GM10266 (cell line): ENCODE measurements around the gene DDI2.

ENCODE experiments used
- DNase-seq: peaks from one replicate; pipeline ENCODE4 v3.0.0; 2012; ENCODE audit errors: extremely low spot score
- TF ChIP-seq, protein P1 (sequence below): IDR thresholded peaks from 2 replicates; pipeline ENCODE4 v1.5.1; 2012; ENCODE audit warnings: mild to moderate bottlenecking, low read depth; ENCODE audit not compliant: control insufficient read depth, insufficient read depth; ENCODE audit errors: missing control alignments

DDI2 gene

DNA sequence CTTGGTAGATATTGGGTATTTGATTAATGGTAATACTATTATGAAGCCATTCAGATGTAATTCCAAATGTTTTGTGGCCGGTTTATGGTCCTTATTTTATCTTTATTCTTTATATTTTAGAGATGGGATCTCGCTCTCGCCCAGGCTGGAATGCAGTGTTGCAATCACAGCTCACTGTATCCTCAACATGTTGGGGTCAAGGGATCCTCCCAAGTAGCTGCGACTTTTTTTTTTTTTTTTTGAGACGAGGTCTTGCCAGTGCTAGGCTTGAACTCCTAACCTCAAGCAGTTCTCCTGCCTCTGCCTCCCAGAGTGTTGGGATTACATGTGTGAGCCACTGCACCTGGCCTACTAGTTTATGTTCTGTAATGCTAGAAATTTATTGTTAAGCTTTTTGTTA lies 4.7 kb downstream of the DDI2 start:
- TF ChIP-seq, protein P1, sequence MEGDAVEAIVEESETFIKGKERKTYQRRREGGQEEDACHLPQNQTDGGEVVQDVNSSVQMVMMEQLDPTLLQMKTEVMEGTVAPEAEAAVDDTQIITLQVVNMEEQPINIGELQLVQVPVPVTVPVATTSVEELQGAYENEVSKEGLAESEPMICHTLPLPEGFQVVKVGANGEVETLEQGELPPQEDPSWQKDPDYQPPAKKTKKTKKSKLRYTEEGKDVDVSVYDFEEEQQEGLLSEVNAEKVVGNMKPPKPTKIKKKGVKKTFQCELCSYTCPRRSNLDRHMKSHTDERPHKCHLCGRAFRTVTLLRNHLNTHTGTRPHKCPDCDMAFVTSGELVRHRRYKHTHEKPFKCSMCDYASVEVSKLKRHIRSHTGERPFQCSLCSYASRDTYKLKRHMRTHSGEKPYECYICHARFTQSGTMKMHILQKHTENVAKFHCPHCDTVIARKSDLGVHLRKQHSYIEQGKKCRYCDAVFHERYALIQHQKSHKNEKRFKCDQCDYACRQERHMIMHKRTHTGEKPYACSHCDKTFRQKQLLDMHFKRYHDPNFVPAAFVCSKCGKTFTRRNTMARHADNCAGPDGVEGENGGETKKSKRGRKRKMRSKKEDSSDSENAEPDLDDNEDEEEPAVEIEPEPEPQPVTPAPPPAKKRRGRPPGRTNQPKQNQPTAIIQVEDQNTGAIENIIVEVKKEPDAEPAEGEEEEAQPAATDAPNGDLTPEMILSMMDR, result no peak
- DNase-seq, result no peak

GRCh38 chr1:15622712-15623373 lies 5.6 kb downstream of the DDI2 start:
- no peak for DNase-seq
- TF ChIP-seq, protein P1, result no peak

DNA sequence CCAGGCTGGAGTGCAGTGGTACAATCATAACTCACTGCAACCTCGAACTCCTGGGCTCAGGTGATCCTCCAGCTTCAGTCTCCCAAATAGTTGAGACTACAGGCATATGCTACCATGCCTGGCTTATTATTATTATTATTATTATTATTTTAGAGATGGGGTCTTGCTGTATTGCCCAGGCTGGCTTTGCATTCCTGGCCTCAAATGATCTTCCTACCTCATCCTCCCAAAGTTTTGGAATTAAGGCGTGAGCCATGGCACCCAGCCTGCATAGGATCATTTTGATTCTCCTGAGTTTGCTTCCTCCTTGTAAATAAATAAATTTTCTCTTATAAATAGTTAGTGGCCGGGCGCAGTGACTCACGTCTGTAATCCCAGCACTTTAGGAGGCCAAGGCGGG lies 6.2 kb downstream of the DDI2 start:
- no peak for DNase-seq
- TF ChIP-seq, protein P1, result no peak

GRCh38 chr1:15624133-15624714 lies 7.0 kb downstream of the DDI2 start:
- TF ChIP-seq, protein P1, result no peak
- DNase-seq, result no peak

- TF ChIP-seq, protein P1, result no peak
Observed at GRCh38 chr1:15625056-15625917, 8.0 kb downstream of the DDI2 start.

DNA sequence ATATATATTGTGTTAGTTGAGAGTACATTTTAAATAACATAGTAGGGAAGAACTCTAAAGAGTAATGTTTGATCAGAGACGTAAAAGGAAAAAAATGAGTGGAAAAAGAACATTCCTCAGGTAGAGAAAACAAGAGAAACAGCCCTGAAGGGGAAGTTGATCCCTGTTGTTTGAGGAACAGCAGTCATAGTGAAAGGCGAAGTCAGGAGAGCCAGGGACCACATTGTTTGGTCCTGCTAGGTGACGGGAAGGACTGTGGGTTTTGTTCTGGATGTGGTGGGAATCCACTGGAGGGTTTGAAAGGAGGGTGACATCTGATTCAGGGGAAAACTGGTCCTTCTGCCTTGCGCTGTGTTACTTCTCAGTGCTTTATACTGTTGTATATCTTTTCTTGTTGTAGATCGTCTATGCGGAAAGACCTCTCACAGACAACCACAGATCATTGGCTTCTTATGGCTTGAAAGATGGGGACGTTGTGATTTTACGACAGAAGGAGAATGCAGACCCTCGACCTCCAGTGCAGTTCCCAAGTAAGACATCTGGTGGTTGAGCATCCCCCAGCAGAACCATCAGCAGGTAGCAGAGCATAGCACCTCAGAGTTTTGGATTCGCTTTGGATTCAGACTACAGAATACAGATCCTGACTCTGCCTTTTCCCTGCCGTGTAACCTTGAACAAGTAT lies 9.2 kb downstream of the DDI2 start:
- no peak for DNase-seq
- TF ChIP-seq, protein P1, result no peak

More at GRCh38 chr1:15625056-15625917, 8.0 kb downstream of the DDI2 start:
- DNase-seq, result no peak
